ENCODE data around the gene TEF. TPM values are rescaled to one million over a fixed set of nuclear protein-coding genes. Genes with fewer than 3 reads are reported as not detected.

TEF gene
- total and polyA plus RNA-seq, 4 donors: 5.7 to 16.2 (median 10.2) TPM

GRCh38 chr22:41368543-41369423, 13.0 kb upstream of the TEF start:
- H3K4me1 ChIP-seq (ENCODE audit: control insufficient read depth in 4 of 4, insufficient read depth in 4 of 4, low read length in 3 of 4): peaks cover 6 to 57% (median 42%) of the 10 kb centered on the region in 4 donors
- no peak for TF ChIP-seq RAD21 (IDR thresholded peaks at IDR 0.05)
- no peak for TF ChIP-seq GABPA (IDR thresholded peaks at IDR 0.05 in 1 of 2, conservative IDR thresholded peaks at IDR 0.05 in 1 of 2)
- TF ChIP-seq, protein P1, sequence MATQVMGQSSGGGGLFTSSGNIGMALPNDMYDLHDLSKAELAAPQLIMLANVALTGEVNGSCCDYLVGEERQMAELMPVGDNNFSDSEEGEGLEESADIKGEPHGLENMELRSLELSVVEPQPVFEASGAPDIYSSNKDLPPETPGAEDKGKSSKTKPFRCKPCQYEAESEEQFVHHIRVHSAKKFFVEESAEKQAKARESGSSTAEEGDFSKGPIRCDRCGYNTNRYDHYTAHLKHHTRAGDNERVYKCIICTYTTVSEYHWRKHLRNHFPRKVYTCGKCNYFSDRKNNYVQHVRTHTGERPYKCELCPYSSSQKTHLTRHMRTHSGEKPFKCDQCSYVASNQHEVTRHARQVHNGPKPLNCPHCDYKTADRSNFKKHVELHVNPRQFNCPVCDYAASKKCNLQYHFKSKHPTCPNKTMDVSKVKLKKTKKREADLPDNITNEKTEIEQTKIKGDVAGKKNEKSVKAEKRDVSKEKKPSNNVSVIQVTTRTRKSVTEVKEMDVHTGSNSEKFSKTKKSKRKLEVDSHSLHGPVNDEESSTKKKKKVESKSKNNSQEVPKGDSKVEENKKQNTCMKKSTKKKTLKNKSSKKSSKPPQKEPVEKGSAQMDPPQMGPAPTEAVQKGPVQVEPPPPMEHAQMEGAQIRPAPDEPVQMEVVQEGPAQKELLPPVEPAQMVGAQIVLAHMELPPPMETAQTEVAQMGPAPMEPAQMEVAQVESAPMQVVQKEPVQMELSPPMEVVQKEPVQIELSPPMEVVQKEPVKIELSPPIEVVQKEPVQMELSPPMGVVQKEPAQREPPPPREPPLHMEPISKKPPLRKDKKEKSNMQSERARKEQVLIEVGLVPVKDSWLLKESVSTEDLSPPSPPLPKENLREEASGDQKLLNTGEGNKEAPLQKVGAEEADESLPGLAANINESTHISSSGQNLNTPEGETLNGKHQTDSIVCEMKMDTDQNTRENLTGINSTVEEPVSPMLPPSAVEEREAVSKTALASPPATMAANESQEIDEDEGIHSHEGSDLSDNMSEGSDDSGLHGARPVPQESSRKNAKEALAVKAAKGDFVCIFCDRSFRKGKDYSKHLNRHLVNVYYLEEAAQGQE (IDR thresholded peaks at IDR 0.05): no peak
- 46% methylated on average over 19 of the region's 19 CpGs for WGBS
- DNase-seq (ENCODE audit: low spot score): no peak
- H3K4me3 ChIP-seq (ENCODE audit: low read depth in 1 of 3, low read length in 3 of 3): peak overlapping the region; percentile 51 to 86 (median 71)
- peaks cover 0 to 11% (median 4%) of the 10 kb centered on the region in 4 donors for H3K36me3 ChIP-seq (ENCODE audit: control insufficient read depth in 4 of 4, insufficient read depth in 3 of 4, low read depth in 1 of 4, low read length in 3 of 4)
- H3K9ac ChIP-seq (ENCODE audit: low read depth in 1 of 2, low read length in 2 of 2): peak overlapping the region; percentile 63 to 84
- H3K27ac ChIP-seq (ENCODE audit: low read depth in 1 of 2, low read length in 2 of 2): peak overlapping the region; percentile 49 to 88
- no peaks in the 10 kb centered on the region for H3K9me3 ChIP-seq (ENCODE audit: control insufficient read depth in 4 of 4, low read length in 3 of 4)
- no peaks in the 10 kb centered on the region for H3K27me3 ChIP-seq (ENCODE audit: control insufficient read depth in 4 of 4, insufficient read depth in 4 of 4, low read length in 3 of 4)

- peak overlapping the region in 1 of 3 donors; percentile 3 for H3K4me3 ChIP-seq (ENCODE audit: low read depth in 1 of 3, low read length in 3 of 3)
- H3K4me1 ChIP-seq (ENCODE audit: control insufficient read depth in 4 of 4, insufficient read depth in 4 of 4, low read length in 3 of 4): peaks cover 6 to 55% (median 40%) of the 10 kb centered on the region in 4 donors
Observed at GRCh38 chr22:41369424-41369745, 12.4 kb upstream of the TEF start.

More at GRCh38 chr22:41369424-41369745, 12.4 kb upstream of the TEF start:
- H3K9me3 ChIP-seq (ENCODE audit: control insufficient read depth in 4 of 4, low read length in 3 of 4): no peaks in the 10 kb centered on the region
- 36% methylated on average over 3 of the region's 3 CpGs for WGBS
- H3K9ac ChIP-seq (ENCODE audit: low read depth in 1 of 2, low read length in 2 of 2): peak overlapping the region in 1 of 2 donors; percentile 7
- no peak overlapping the region for H3K27ac ChIP-seq (ENCODE audit: low read depth in 1 of 2, low read length in 2 of 2)
- no peak for DNase-seq (ENCODE audit: low spot score)
- no peak for TF ChIP-seq FOXA2 (IDR thresholded peaks at IDR 0.05)
- TF ChIP-seq SP1 (IDR thresholded peaks at IDR 0.05): no peak
- TF ChIP-seq ATF3 (IDR thresholded peaks at IDR 0.05): no peak
- TF ChIP-seq, protein P1 (IDR thresholded peaks at IDR 0.05): no peak
- no peak for TF ChIP-seq RXRA (IDR thresholded peaks at IDR 0.05)
- TF ChIP-seq, protein P2, sequence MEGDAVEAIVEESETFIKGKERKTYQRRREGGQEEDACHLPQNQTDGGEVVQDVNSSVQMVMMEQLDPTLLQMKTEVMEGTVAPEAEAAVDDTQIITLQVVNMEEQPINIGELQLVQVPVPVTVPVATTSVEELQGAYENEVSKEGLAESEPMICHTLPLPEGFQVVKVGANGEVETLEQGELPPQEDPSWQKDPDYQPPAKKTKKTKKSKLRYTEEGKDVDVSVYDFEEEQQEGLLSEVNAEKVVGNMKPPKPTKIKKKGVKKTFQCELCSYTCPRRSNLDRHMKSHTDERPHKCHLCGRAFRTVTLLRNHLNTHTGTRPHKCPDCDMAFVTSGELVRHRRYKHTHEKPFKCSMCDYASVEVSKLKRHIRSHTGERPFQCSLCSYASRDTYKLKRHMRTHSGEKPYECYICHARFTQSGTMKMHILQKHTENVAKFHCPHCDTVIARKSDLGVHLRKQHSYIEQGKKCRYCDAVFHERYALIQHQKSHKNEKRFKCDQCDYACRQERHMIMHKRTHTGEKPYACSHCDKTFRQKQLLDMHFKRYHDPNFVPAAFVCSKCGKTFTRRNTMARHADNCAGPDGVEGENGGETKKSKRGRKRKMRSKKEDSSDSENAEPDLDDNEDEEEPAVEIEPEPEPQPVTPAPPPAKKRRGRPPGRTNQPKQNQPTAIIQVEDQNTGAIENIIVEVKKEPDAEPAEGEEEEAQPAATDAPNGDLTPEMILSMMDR (IDR thresholded peaks at IDR 0.05; ENCODE audit: low read depth, low read length, missing input control): no peak
- TF ChIP-seq, protein P3, sequence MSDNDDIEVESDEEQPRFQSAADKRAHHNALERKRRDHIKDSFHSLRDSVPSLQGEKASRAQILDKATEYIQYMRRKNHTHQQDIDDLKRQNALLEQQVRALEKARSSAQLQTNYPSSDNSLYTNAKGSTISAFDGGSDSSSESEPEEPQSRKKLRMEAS (IDR thresholded peaks at IDR 0.05): no peak
- no peak for TF ChIP-seq NR2F2 (IDR thresholded peaks at IDR 0.05)
- TF ChIP-seq EGR1 (IDR thresholded peaks at IDR 0.05; ENCODE audit: low read depth in 2 of 2): no peak
- no peak for TF ChIP-seq ZBTB33 (IDR thresholded peaks at IDR 0.05)
- TF ChIP-seq HNF4A (conservative IDR thresholded peaks at IDR 0.05): no peak
- no peak for TF ChIP-seq YY1 (IDR thresholded peaks at IDR 0.05)
- no peaks in the 10 kb centered on the region for H3K27me3 ChIP-seq (ENCODE audit: control insufficient read depth in 4 of 4, insufficient read depth in 4 of 4, low read length in 3 of 4)
- H3K36me3 ChIP-seq (ENCODE audit: control insufficient read depth in 4 of 4, insufficient read depth in 3 of 4, low read depth in 1 of 4, low read length in 3 of 4): peaks cover 0 to 11% (median 4%) of the 10 kb centered on the region in 4 donors
